ENCODE results near the gene CCDC68. TPM values are rescaled to one million over a fixed set of nuclear protein-coding genes. Genes with fewer than 3 reads are reported as not detected.

The CCDC68 gene
- total RNA-seq, 1 experiment from 2014 or later: 6.6 TPM

DNA sequence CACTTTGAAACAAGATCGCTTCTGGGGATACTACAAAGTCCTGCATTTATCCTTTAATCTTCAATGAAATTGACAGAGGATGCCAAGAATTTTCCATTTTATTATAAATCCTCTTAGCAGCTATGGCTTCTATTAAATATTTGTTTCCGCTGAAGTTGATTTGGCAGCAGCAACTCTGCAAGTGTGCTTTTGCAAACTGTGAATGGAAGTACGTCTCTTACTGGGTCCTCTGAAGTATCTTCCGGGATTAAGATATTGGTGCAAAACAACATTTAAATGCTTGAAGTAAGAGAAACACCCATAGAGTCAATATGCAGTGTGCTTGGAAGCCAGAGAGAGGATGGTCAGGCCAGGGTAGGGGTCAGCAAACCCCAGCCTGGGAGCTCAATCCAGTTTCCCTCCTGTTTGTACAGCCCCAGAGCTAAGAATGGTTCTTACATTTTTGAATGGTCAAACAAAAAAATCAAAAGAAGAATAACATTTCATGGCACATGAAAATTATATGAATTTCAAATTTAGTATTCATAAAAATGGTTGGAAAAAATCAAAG, 13.6 kb downstream of the CCDC68 start (continued):
- no peak; the same call in 1 of the 2 replicates for TF ChIP-seq ELF1 (IDR thresholded peaks at IDR 0.05; ENCODE audit: borderline replicate concordance, low read depth)
- no peak for TF ChIP-seq POLR2A (IDR thresholded peaks at IDR 0.05; ENCODE audit: borderline replicate concordance, extremely low read depth, insufficient read depth, insufficient read length)
- no peak for TF ChIP-seq CBX3 (IDR thresholded peaks at IDR 0.05; ENCODE audit: low read depth)
- TF ChIP-seq ZNF274 (IDR thresholded peaks at IDR 0.05; ENCODE audit: low read depth, low read length): no peak
- TF ChIP-seq, protein P1, sequence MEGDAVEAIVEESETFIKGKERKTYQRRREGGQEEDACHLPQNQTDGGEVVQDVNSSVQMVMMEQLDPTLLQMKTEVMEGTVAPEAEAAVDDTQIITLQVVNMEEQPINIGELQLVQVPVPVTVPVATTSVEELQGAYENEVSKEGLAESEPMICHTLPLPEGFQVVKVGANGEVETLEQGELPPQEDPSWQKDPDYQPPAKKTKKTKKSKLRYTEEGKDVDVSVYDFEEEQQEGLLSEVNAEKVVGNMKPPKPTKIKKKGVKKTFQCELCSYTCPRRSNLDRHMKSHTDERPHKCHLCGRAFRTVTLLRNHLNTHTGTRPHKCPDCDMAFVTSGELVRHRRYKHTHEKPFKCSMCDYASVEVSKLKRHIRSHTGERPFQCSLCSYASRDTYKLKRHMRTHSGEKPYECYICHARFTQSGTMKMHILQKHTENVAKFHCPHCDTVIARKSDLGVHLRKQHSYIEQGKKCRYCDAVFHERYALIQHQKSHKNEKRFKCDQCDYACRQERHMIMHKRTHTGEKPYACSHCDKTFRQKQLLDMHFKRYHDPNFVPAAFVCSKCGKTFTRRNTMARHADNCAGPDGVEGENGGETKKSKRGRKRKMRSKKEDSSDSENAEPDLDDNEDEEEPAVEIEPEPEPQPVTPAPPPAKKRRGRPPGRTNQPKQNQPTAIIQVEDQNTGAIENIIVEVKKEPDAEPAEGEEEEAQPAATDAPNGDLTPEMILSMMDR (IDR thresholded peaks at IDR 0.05 in 2 of 3, conservative IDR thresholded peaks at IDR 0.05 in 1 of 3; ENCODE audit: borderline replicate concordance in 1 of 3, insufficient read depth in 1 of 3, low read depth in 2 of 3, low read length in 2 of 3): no peak
- TF ChIP-seq SP1 (IDR thresholded peaks at IDR 0.05; ENCODE audit: low read depth): no peak
- no peak for TF ChIP-seq SIN3A (IDR thresholded peaks at IDR 0.05; ENCODE audit: low read depth)
- TF ChIP-seq RAD21 (IDR thresholded peaks at IDR 0.05; ENCODE audit: low read depth): no peak
- TF ChIP-seq, protein P2, sequence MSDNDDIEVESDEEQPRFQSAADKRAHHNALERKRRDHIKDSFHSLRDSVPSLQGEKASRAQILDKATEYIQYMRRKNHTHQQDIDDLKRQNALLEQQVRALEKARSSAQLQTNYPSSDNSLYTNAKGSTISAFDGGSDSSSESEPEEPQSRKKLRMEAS (IDR thresholded peaks at IDR 0.05): no peak

DNA sequence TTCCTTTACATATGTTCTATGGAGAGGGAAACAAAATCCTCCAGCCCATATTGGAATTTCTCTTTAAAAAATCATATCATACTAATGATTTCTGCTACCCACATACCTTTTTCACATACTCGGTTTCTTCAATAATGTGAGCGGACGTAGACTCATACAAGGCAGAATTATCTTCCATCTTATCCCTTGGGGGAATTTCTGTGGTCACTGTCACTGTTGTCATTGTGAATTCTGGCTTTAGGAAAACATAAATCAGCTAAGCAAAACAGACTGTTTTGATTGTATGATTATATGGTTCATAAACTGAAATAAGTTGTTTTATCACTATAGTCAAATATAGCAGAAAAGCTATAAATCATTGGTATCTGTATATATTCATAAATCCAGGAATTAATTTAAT, 16.7 kb downstream of the CCDC68 start:
- CTCF ChIA-PET: no interaction called here

More for the DNA sequence above, 16.7 kb downstream of the CCDC68 start:
- Histone ChIP-seq H2AFZ (ENCODE audit: low read depth, low read length, poor library complexity, severe bottlenecking) (no peak overlapping the region), H3K4me2 (ENCODE audit: low read length) (no peak overlapping the region), H3K79me2 (ENCODE audit: insufficient read depth, low read length) (no peaks in the 10 kb centered on the region), H3K36me3 (ENCODE audit: control insufficient read depth in 1 of 2, insufficient read depth in 2 of 2, low read length in 2 of 2) (no peaks in the 10 kb centered on the region), H4K20me1 (ENCODE audit: insufficient read depth) (no peaks in the 10 kb centered on the region), H3K9me3 (ENCODE audit: control insufficient read depth in 1 of 2, insufficient read depth in 1 of 2, low read depth in 1 of 2, low read length in 2 of 2) (no peaks in the 10 kb centered on the region), H3K27me3 (ENCODE audit: insufficient read depth, low read length) (no peaks in the 10 kb centered on the region), H3K4me3 (replicated peaks in 1 of 2; ENCODE audit: low read depth in 1 of 2, low read length in 2 of 2) (no peak overlapping the region), H3K27ac (ENCODE audit: low read depth, low read length) (no peak overlapping the region), H3K9me2 (ENCODE audit: insufficient read depth) (no peaks in the 10 kb centered on the region), H3K4me1 (ENCODE audit: control insufficient read depth in 1 of 2, insufficient read depth in 2 of 2, low read length in 2 of 2) (peaks cover 10 to 21% of the 10 kb centered on the region in 2 experiments), H3K9ac (ENCODE audit: low read length) (no peak overlapping the region)
- no peak for DNase-seq (ENCODE audit: low read depth, low spot score)
- BruUV-seq (replicated peaks): no TSS peak
- no peak for ATAC-seq
- ChIA-PET RAD21 (ENCODE audit: low non-redundant PET in 1 of 2, low total read pairs in 2 of 2, uncharacterized antibody in 2 of 2, unreplicated experiment in 2 of 2) (no interaction called here), POLR2A (no interaction called here)
- intact Hi-C loops (cut with micrococcal nuclease): no loop called here
- no peak for TF ChIP-seq CBX3 (IDR thresholded peaks at IDR 0.05; ENCODE audit: low read depth)
- TF ChIP-seq, protein P2 (IDR thresholded peaks at IDR 0.05): no peak

Data from HCT116 (cell line).